Measurements from ENCODE around the gene STUM.

DNA sequence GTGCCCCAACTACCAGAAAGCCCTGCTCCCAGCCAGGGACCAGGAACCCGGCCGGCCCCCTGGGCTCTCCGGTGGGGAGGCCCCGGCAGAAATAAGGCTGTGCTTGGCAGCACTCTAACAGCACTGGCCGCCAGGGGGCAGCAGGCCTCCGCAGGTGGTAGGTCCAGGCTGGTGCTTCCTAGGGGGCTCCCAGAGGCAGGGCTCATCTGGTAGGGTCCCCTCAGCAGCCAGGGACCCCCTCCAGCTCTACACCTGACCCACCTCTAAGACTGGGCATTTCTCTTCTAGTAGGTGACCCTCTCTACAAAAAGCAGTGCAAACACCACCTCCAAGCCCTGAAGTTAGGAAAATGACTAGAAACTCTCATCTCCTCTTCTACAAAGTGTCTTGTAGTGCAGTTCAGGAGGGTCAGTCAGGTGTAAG lies 85.6 kb downstream of the STUM start:
- no peak for TF ChIP-seq GATA2 (IDR thresholded peaks at IDR 0.05; ENCODE audit: low read depth, low read length)
- TF ChIP-seq GATA3 (IDR thresholded peaks at IDR 0.05; ENCODE audit: low read depth, low read length) = no peak

Measured in SH-SY5Y (cell line).